HG02759 (cell line): ENCODE measurements around the gene ECT2L.

ENCODE experiments used
- ATAC-seq: cut with Tn5 transposase; IDR thresholded peaks from one replicate; pipeline ENCODE4 v1.9.1; 2021; ENCODE audit warnings: mild to moderate bottlenecking, moderate library complexity; ENCODE audit not compliant: unreplicated experiment

ECT2L gene

GRCh38 chr6:138795809-138796603 lies at the start of gene ECT2L:
ECT2L (plus strand) TSS chr6:138796087; CDS start chr6:138813275, 17,188 bp downstream.
- ATAC-seq: no peak

GRCh38 chr6:138752017-138752416 lies 43.9 kb upstream of the ECT2L start:
- no peak for ATAC-seq

GRCh38 chr6:138757136-138757535 lies 38.8 kb upstream of the ECT2L start:
- no peak for ATAC-seq

- ATAC-seq: no peak
These were observed 29.8 kb upstream of the ECT2L start for GRCh38 chr6:138765896-138766655.

- no peak for ATAC-seq
These were observed 26.7 kb upstream of the ECT2L start for GRCh38 chr6:138769102-138769676.

- no peak for ATAC-seq
These were observed 23.2 kb upstream of the ECT2L start for GRCh38 chr6:138772596-138773176.

GRCh38 chr6:138773177-138774091 lies 22.5 kb upstream of the ECT2L start, which contains the start of gene CCDC28A:
CCDC28A (plus strand) TSS chr6:138773769; CDS start chr6:138776121, 2,352 bp downstream.
- ATAC-seq: peak; percentile 94

GRCh38 chr6:138774370-138774769 lies 21.5 kb upstream of the ECT2L start:
- no peak for ATAC-seq

- no peak for ATAC-seq
These were observed 19.2 kb upstream of the ECT2L start for GRCh38 chr6:138776659-138777058.

- no peak for ATAC-seq
These were observed 17.6 kb upstream of the ECT2L start for GRCh38 chr6:138778331-138778730.

GRCh38 chr6:138782243-138782642 lies 13.6 kb upstream of the ECT2L start:
- ATAC-seq: no peak

GRCh38 chr6:138785079-138785478 lies 10.8 kb upstream of the ECT2L start:
- no peak for ATAC-seq

- ATAC-seq: no peak
These were observed 9.9 kb upstream of the ECT2L start for GRCh38 chr6:138785980-138786379.

- no peak for ATAC-seq
These were observed 8.7 kb upstream of the ECT2L start for GRCh38 chr6:138787138-138787537.

GRCh38 chr6:138796771-138797170 lies 884 bp downstream of the ECT2L start:
- ATAC-seq: no peak

GRCh38 chr6:138797806-138798446 lies 2.0 kb downstream of the ECT2L start:
- no peak for ATAC-seq

- no peak for ATAC-seq
These were observed 4.7 kb downstream of the ECT2L start for GRCh38 chr6:138800377-138801150.

- ATAC-seq: no peak
These were observed 7.4 kb downstream of the ECT2L start for GRCh38 chr6:138803331-138803730.

- no peak for ATAC-seq
These were observed 8.0 kb downstream of the ECT2L start for GRCh38 chr6:138803861-138804260.
